ENCODE data around the gene UGT8.
"Not testable (repeated sequence)": the region's sequence is repeated elsewhere in the genome, so short reads cannot be mapped to it uniquely, and the experiment has no call there.

UGT8 gene

GRCh38 chr4:114598191-114599121 is at the start of gene UGT8:
Gene UGT8, plus strand, starts transcription at chr4:114598807. Its CDS starts 24,074 bp downstream, at chr4:114622881.
- DNase-seq (ENCODE audit: low spot score), result no peak

- DNase-seq (ENCODE audit: low spot score), result no peak
Observed at GRCh38 chr4:114549638-114550037, 49.0 kb upstream of the UGT8 start.

GRCh38 chr4:114558446-114559020 is 40.1 kb upstream of the UGT8 start:
- DNase-seq (ENCODE audit: low spot score), result no peak

GRCh38 chr4:114561590-114561989 is 37.0 kb upstream of the UGT8 start:
- DNase-seq (ENCODE audit: low spot score), result no peak

GRCh38 chr4:114562176-114562904 is 36.3 kb upstream of the UGT8 start:
- no peak for DNase-seq (ENCODE audit: low spot score)

- DNase-seq (ENCODE audit: low spot score), result no peak
Observed at GRCh38 chr4:114563536-114564315, 34.9 kb upstream of the UGT8 start.

GRCh38 chr4:114577386-114577785 is 21.2 kb upstream of the UGT8 start:
- no peak for DNase-seq (ENCODE audit: low spot score)

GRCh38 chr4:114582621-114583020 is 16.0 kb upstream of the UGT8 start:
- no peak for DNase-seq (ENCODE audit: low spot score)

GRCh38 chr4:114588305-114588704 is 10.3 kb upstream of the UGT8 start:
- no peak for DNase-seq (ENCODE audit: low spot score)

GRCh38 chr4:114590360-114590759 is 8.2 kb upstream of the UGT8 start:
- DNase-seq (ENCODE audit: low spot score), result not testable (repeated sequence)

GRCh38 chr4:114593526-114593925 is 5.1 kb upstream of the UGT8 start:
- no peak for DNase-seq (ENCODE audit: low spot score)

GRCh38 chr4:114595207-114595606 is 3.4 kb upstream of the UGT8 start:
- DNase-seq (ENCODE audit: low spot score), result no peak

GRCh38 chr4:114595921-114596320 is 2.7 kb upstream of the UGT8 start:
- no peak for DNase-seq (ENCODE audit: low spot score)

- DNase-seq (ENCODE audit: low spot score), result no peak
Observed at GRCh38 chr4:114597410-114598115, 1.0 kb upstream of the UGT8 start.

- DNase-seq (ENCODE audit: low spot score), result no peak
Observed at GRCh38 chr4:114599231-114599902, 760 bp downstream of the UGT8 start.

- DNase-seq (ENCODE audit: low spot score), result no peak
Observed at GRCh38 chr4:114599903-114600552, 1.4 kb downstream of the UGT8 start.

- no peak for DNase-seq (ENCODE audit: low spot score)
Observed at GRCh38 chr4:114600672-114601071, 2.1 kb downstream of the UGT8 start.

- DNase-seq (ENCODE audit: low spot score), result no peak
Observed at GRCh38 chr4:114601304-114602052, 2.9 kb downstream of the UGT8 start.

GRCh38 chr4:114603497-114603896 is 4.9 kb downstream of the UGT8 start:
- no peak for DNase-seq (ENCODE audit: low spot score)

Data from kidney capillary endothelial cell (primary cell).